NCI-H187 treated with DMSO at 0.1 percent for 48 hours (cell line): ENCODE results near the gene KRTAP5-6.

Experiments used
- DNase-seq: peaks from one replicate; lab custom pipeline; 2025; lab: John Stamatoyannopoulos, UW

Gene KRTAP5-6

GRCh38 chr11:1696608-1697570, at the start of gene KRTAP5-6:
KRTAP5-6 (plus strand) TSS chr11:1697195; CDS start chr11:1697246, 51 bp downstream.
- no peak for DNase-seq

- DNase-seq = no peak
Measured at GRCh38 chr11:1647901-1648652, 48.9 kb upstream of the KRTAP5-6 start.

- DNase-seq = no peak
Measured at GRCh38 chr11:1648653-1649420, 48.2 kb upstream of the KRTAP5-6 start.

- DNase-seq = no peak
Measured at GRCh38 chr11:1650034-1650917, 46.7 kb upstream of the KRTAP5-6 start.

GRCh38 chr11:1650918-1651262, 46.1 kb upstream of the KRTAP5-6 start:
- DNase-seq = no peak

GRCh38 chr11:1651411-1651980, 45.5 kb upstream of the KRTAP5-6 start:
- no peak for DNase-seq

- no peak for DNase-seq
Measured at GRCh38 chr11:1652026-1652425, 45.0 kb upstream of the KRTAP5-6 start.

GRCh38 chr11:1652442-1652770, 44.6 kb upstream of the KRTAP5-6 start:
- DNase-seq = no peak

GRCh38 chr11:1652771-1653540, 44.0 kb upstream of the KRTAP5-6 start:
- DNase-seq = no peak

GRCh38 chr11:1653541-1654387, 43.2 kb upstream of the KRTAP5-6 start:
- DNase-seq = no peak

GRCh38 chr11:1654388-1655167, 42.4 kb upstream of the KRTAP5-6 start:
- no peak for DNase-seq

GRCh38 chr11:1655168-1656060, 41.6 kb upstream of the KRTAP5-6 start:
- DNase-seq = no peak

GRCh38 chr11:1656061-1656441, 40.9 kb upstream of the KRTAP5-6 start:
- no peak for DNase-seq

GRCh38 chr11:1656670-1657069, 40.3 kb upstream of the KRTAP5-6 start:
- DNase-seq = no peak

GRCh38 chr11:1659506-1659905, 37.5 kb upstream of the KRTAP5-6 start:
- DNase-seq = no peak

- no peak for DNase-seq
Measured at GRCh38 chr11:1660111-1660867, 36.7 kb upstream of the KRTAP5-6 start.
